Measurements from ENCODE around the gene CDH13.

CDH13 gene

DNA sequence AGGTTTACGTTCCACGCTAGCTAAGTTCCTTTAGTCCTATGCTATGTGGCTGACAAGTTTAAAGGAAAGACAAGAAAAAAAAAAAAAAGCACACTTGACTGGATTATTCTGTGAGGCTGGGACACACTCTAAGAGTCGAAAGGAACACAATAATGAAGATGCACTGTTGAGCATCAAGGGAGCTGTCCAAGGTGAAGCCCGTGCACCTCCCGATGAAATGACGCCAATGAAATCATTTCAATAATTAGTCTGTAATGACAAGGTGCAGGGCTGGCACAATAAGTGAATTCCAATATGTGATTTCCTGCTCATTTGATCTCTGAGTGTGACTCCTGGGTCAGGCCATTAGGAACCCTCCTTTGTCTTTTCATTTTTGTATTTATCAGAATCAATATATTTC is 232.9 kb downstream of the CDH13 start (continued):
- TF ChIP-seq ZNF565 (CRISPR knock-in tag; conservative IDR thresholded peaks at IDR 0.05; ENCODE audit: low read depth) (no peak), RARB (CRISPR knock-in tag; IDR thresholded peaks at IDR 0.05) (no peak)

DNA sequence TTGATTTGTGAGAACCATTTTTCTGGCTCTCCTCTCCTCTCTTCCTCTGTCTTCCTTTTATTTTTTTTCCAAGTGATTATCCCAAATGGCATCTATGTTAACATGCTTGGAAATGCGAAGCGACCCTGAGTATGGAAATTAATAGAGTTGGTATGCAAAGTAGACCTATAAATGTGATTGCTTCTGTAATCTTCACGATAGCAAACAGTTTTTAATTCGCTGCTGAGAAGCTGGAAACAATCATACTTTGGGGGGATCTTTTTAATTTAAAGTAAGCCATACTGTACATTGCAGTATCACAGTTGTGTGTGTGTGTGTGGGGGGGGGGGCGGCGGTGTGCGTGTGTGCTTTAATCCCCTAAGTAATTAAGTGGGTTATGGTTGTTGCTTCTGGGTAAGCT is 233.3 kb downstream of the CDH13 start:
- TF ChIP-seq, protein P1, sequence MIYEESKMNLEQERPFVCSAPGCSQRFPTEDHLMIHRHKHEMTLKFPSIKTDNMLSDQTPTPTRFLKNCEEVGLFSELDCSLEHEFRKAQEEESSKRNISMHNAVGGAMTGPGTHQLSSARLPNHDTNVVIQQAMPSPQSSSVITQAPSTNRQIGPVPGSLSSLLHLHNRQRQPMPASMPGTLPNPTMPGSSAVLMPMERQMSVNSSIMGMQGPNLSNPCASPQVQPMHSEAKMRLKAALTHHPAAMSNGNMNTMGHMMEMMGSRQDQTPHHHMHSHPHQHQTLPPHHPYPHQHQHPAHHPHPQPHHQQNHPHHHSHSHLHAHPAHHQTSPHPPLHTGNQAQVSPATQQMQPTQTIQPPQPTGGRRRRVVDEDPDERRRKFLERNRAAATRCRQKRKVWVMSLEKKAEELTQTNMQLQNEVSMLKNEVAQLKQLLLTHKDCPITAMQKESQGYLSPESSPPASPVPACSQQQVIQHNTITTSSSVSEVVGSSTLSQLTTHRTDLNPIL (CRISPR knock-in tag; IDR thresholded peaks at IDR 0.05; ENCODE audit: low read depth), result no peak
- TF ChIP-seq TOX (CRISPR knock-in tag; IDR thresholded peaks at IDR 0.05; ENCODE audit: borderline replicate concordance) (no peak), ESRRG (CRISPR knock-in tag; IDR thresholded peaks at IDR 0.05) (no peak), ARNTL (CRISPR knock-in tag; IDR thresholded peaks at IDR 0.05; ENCODE audit: borderline replicate concordance, low read depth) (no peak), ISL1 (CRISPR knock-in tag; IDR thresholded peaks at IDR 0.05) (no peak), OSR1 (CRISPR knock-in tag; IDR thresholded peaks at IDR 0.05) (no peak), ZFP30 (CRISPR knock-in tag; IDR thresholded peaks at IDR 0.05) (no peak), RARB (CRISPR knock-in tag; IDR thresholded peaks at IDR 0.05) (no peak), ZNF70 (CRISPR knock-in tag; IDR thresholded peaks at IDR 0.05) (no peak), ZC3H10 (CRISPR knock-in tag; IDR thresholded peaks at IDR 0.05) (no peak), BACH2 (CRISPR knock-in tag; IDR thresholded peaks at IDR 0.05; ENCODE audit: borderline replicate concordance) (no peak), ZNF8 (CRISPR knock-in tag; IDR thresholded peaks at IDR 0.05) (no peak), ZNF565 (CRISPR knock-in tag; conservative IDR thresholded peaks at IDR 0.05; ENCODE audit: low read depth) (no peak), SNAI2 (CRISPR knock-in tag; IDR thresholded peaks at IDR 0.05) (no peak)
- TF ChIP-seq, protein P2, sequence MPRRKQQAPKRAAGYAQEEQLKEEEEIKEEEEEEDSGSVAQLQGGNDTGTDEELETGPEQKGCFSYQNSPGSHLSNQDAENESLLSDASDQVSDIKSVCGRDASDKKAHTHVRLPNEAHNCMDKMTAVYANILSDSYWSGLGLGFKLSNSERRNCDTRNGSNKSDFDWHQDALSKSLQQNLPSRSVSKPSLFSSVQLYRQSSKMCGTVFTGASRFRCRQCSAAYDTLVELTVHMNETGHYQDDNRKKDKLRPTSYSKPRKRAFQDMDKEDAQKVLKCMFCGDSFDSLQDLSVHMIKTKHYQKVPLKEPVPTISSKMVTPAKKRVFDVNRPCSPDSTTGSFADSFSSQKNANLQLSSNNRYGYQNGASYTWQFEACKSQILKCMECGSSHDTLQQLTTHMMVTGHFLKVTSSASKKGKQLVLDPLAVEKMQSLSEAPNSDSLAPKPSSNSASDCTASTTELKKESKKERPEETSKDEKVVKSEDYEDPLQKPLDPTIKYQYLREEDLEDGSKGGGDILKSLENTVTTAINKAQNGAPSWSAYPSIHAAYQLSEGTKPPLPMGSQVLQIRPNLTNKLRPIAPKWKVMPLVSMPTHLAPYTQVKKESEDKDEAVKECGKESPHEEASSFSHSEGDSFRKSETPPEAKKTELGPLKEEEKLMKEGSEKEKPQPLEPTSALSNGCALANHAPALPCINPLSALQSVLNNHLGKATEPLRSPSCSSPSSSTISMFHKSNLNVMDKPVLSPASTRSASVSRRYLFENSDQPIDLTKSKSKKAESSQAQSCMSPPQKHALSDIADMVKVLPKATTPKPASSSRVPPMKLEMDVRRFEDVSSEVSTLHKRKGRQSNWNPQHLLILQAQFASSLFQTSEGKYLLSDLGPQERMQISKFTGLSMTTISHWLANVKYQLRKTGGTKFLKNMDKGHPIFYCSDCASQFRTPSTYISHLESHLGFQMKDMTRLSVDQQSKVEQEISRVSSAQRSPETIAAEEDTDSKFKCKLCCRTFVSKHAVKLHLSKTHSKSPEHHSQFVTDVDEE (CRISPR knock-in tag; IDR thresholded peaks at IDR 0.05), result no peak
- TF ChIP-seq, protein P3, sequence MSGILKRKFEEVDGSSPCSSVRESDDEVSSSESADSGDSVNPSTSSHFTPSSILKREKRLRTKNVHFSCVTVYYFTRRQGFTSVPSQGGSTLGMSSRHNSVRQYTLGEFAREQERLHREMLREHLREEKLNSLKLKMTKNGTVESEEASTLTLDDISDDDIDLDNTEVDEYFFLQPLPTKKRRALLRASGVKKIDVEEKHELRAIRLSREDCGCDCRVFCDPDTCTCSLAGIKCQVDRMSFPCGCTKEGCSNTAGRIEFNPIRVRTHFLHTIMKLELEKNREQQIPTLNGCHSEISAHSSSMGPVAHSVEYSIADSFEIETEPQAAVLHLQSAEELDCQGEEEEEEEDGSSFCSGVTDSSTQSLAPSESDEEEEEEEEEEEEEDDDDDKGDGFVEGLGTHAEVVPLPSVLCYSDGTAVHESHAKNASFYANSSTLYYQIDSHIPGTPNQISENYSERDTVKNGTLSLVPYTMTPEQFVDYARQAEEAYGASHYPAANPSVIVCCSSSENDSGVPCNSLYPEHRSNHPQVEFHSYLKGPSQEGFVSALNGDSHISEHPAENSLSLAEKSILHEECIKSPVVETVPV (CRISPR knock-in tag; IDR thresholded peaks at IDR 0.05), result no peak
- TF ChIP-seq, protein P4, sequence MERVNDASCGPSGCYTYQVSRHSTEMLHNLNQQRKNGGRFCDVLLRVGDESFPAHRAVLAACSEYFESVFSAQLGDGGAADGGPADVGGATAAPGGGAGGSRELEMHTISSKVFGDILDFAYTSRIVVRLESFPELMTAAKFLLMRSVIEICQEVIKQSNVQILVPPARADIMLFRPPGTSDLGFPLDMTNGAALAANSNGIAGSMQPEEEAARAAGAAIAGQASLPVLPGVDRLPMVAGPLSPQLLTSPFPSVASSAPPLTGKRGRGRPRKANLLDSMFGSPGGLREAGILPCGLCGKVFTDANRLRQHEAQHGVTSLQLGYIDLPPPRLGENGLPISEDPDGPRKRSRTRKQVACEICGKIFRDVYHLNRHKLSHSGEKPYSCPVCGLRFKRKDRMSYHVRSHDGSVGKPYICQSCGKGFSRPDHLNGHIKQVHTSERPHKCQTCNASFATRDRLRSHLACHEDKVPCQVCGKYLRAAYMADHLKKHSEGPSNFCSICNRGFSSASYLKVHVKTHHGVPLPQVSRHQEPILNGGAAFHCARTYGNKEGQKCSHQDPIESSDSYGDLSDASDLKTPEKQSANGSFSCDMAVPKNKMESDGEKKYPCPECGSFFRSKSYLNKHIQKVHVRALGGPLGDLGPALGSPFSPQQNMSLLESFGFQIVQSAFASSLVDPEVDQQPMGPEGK (CRISPR knock-in tag; IDR thresholded peaks at IDR 0.05; ENCODE audit: borderline replicate concordance), result no peak
- TF ChIP-seq, protein P5, sequence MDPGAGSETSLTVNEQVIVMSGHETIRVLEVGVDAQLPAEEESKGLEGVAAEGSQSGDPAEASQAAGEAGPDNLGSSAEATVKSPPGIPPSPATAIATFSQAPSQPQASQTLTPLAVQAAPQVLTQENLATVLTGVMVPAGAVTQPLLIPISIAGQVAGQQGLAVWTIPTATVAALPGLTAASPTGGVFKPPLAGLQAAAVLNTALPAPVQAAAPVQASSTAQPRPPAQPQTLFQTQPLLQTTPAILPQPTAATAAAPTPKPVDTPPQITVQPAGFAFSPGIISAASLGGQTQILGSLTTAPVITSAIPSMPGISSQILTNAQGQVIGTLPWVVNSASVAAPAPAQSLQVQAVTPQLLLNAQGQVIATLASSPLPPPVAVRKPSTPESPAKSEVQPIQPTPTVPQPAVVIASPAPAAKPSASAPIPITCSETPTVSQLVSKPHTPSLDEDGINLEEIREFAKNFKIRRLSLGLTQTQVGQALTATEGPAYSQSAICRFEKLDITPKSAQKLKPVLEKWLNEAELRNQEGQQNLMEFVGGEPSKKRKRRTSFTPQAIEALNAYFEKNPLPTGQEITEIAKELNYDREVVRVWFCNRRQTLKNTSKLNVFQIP (CRISPR knock-in tag; IDR thresholded peaks at IDR 0.05; ENCODE audit: borderline replicate concordance, low read depth), result no peak
- no peak for ATAC-seq

DNA sequence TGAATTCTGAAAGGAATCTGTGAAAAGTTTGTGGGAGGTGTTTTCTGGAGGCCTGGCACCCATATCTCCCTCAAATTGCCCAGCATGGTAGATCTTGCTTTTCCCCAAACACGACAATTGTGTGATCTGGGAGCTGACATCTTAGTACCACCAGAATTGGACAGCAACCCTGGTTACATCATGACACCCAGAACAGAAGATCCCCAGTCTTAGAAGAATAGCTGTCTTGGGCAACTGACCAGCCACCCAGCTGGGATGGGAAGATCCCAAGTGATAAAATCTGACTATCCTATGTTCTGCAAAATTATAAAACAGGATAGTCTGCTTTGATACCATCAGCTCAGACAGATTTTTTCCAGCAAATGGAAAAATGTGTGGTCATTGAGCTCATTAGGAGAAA is 235.3 kb downstream of the CDH13 start:
- no peak for ATAC-seq

DNA sequence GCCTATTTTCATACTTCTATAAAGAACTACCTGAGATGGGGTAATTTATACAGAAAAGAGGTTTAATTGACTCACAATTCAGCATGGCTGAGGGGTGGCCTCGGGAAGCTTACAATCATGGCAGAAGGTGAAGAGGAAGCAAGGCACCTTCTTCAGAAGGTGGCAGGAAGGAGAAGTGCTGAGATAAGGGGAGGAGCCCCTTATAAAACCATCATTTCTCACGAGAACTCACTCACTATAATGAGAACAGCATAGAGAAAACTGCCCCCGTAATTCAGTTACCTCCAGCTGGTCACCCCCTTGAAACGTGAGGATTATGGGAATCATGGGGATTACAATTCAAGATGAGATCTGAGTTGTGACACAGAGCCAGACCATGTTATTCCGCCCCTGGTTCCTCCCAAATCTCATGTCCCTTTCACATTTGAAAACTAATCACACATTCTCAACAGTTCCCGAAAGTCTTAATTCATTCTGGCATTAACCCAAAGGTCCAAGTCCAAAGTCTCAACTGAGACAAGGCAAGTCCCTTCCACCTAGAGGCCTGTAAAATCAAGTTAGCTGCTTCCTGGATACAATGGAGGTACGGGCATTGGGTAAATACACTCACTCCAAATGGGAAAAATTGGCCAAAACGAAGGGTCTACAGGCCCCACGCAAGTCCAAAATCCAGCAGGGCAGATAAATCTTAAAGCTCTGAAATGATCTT is 237.7 kb downstream of the CDH13 start:
- ATAC-seq, result no peak

More for the DNA sequence above, 235.3 kb downstream of the CDH13 start:
- TF ChIP-seq TCF4 (CRISPR knock-in tag; IDR thresholded peaks at IDR 0.05; ENCODE audit: borderline replicate concordance), result no peak

More for the DNA sequence above, 237.7 kb downstream of the CDH13 start:
- TF ChIP-seq, protein P2 (CRISPR knock-in tag; IDR thresholded peaks at IDR 0.05), result no peak
- TF ChIP-seq GLIS3 (CRISPR knock-in tag; IDR thresholded peaks at IDR 0.05), result no peak
- TF ChIP-seq OSR1 (CRISPR knock-in tag; IDR thresholded peaks at IDR 0.05), result no peak
- no peak for TF ChIP-seq ZNF70 (CRISPR knock-in tag; IDR thresholded peaks at IDR 0.05)
- no peak for TF ChIP-seq SNAI2 (CRISPR knock-in tag; IDR thresholded peaks at IDR 0.05)
- no peak for TF ChIP-seq ZC3H10 (CRISPR knock-in tag; IDR thresholded peaks at IDR 0.05)
- TF ChIP-seq, protein P1 (CRISPR knock-in tag; IDR thresholded peaks at IDR 0.05; ENCODE audit: low read depth), result no peak
- no peak for TF ChIP-seq ESRRG (CRISPR knock-in tag; IDR thresholded peaks at IDR 0.05)
- TF ChIP-seq TCF4 (CRISPR knock-in tag; IDR thresholded peaks at IDR 0.05; ENCODE audit: borderline replicate concordance), result no peak
- no peak for TF ChIP-seq ARNTL (CRISPR knock-in tag; IDR thresholded peaks at IDR 0.05; ENCODE audit: borderline replicate concordance, low read depth)

Measured in SK-N-SH treated with all-trans-retinoic acid at 6 μM for 48 hours (cell line).